GM21723 (cell line): ENCODE measurements around the gene ARHGEF4.

ENCODE experiments used
- ATAC-seq: cut with Tn5 transposase; IDR thresholded peaks from one replicate; pipeline ENCODE4 v1.9.1; 2021; ENCODE audit warnings: mild to moderate bottlenecking, moderate library complexity; ENCODE audit not compliant: unreplicated experiment

The ARHGEF4 gene

GRCh38 chr2:130819226-130819607 lies 17.5 kb upstream of the ARHGEF4 start:
- ATAC-seq = no peak

GRCh38 chr2:130819608-130820278 lies 17.0 kb upstream of the ARHGEF4 start:
- no peak for ATAC-seq

GRCh38 chr2:130820279-130820861 lies 16.3 kb upstream of the ARHGEF4 start:
- no peak for ATAC-seq

GRCh38 chr2:130821867-130822266 lies 14.8 kb upstream of the ARHGEF4 start:
- no peak for ATAC-seq

- no peak for ATAC-seq
Measured at GRCh38 chr2:130822766-130823165, 13.9 kb upstream of the ARHGEF4 start.

- no peak for ATAC-seq
Measured at GRCh38 chr2:130823171-130823885, 13.4 kb upstream of the ARHGEF4 start.

- ATAC-seq = peak; percentile 50
Measured at GRCh38 chr2:130823886-130824491, 12.7 kb upstream of the ARHGEF4 start.

GRCh38 chr2:130824492-130825061 lies 12.1 kb upstream of the ARHGEF4 start:
- ATAC-seq = peak; percentile 86

- ATAC-seq = no peak
Measured at GRCh38 chr2:130825231-130825965, 11.3 kb upstream of the ARHGEF4 start.

- no peak for ATAC-seq
Measured at GRCh38 chr2:130825966-130826253, 10.8 kb upstream of the ARHGEF4 start.

GRCh38 chr2:130826419-130826818 lies 10.3 kb upstream of the ARHGEF4 start:
- no peak for ATAC-seq

GRCh38 chr2:130826821-130827501 lies 9.8 kb upstream of the ARHGEF4 start:
- no peak for ATAC-seq

GRCh38 chr2:130827502-130828251 lies 9.0 kb upstream of the ARHGEF4 start:
- ATAC-seq = no peak

GRCh38 chr2:130828461-130828860 lies 8.3 kb upstream of the ARHGEF4 start:
- ATAC-seq = no peak

- no peak for ATAC-seq
Measured at GRCh38 chr2:130829015-130829414, 7.7 kb upstream of the ARHGEF4 start.

- no peak for ATAC-seq
Measured at GRCh38 chr2:130830538-130830937, 6.2 kb upstream of the ARHGEF4 start.

GRCh38 chr2:130831356-130831755 lies 5.4 kb upstream of the ARHGEF4 start:
- no peak for ATAC-seq

- ATAC-seq = no peak
Measured at GRCh38 chr2:130832296-130832940, 4.3 kb upstream of the ARHGEF4 start.
